Stimulated activated CD8-positive, alpha-beta memory T cell treated with anti-CD3 and anti-CD28 coated beads, Interleukin-7, amount 100 ng/mL, for 24 hours (primary cell): ENCODE data around the gene VWA8.
"Not testable (repeated sequence)": the region's sequence is repeated elsewhere in the genome, so short reads cannot be mapped to it uniquely, and the experiment has no call there.

ENCODE experiments used
- DNase-seq: peaks from one replicate; pipeline ENCODE4 v3.0.0-alpha.2; 2020; ENCODE audit warnings: low read depth

VWA8 gene

GRCh38 chr13:41966671-41967070 is 5.8 kb upstream of the VWA8 start:
- no peak for DNase-seq

GRCh38 chr13:41962994-41963393 is 2.1 kb upstream of the VWA8 start:
- no peak for DNase-seq

DNA sequence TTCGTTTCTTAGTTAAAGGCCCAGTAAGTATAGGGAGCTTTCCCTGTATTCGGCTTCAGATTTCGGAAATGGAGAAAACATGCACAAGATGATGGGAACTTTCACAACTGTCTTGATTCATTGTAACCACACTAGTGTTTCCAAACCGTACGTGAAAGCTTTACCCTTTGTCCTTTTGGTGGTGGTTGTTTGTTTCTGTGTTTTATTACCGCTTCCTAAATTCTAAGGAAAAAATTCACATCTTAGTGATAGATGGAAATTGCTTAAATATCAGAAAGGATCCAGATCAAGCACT is 504 bp upstream of the VWA8 start:
- DNase-seq = no peak

DNA sequence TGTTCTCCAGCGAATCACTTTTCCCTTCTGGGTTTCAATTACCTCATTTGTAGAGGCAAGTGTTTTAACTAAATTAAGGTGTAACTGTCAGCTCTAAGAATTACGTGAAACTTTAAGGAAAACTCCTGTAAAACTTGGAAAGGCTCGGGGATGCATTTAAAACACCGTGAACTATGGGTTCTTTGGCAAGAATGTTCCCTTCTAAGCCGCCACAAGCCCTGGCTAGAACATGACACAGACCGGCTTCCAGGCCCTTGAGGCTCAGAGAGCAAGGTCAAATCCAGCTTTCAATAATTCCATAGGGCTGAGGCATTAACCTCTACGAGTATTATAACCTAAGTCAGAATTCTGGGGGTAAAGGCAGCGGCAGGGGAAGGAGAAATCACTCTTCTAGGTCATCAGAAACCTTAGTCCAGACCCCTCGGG is 685 bp downstream of the VWA8 start:
- DNase-seq = no peak

- DNase-seq = no peak
Measured at GRCh38 chr13:41956272-41956671, 4.6 kb downstream of the VWA8 start.

- DNase-seq = no peak
Measured at GRCh38 chr13:41955605-41956004, 5.3 kb downstream of the VWA8 start.

DNA sequence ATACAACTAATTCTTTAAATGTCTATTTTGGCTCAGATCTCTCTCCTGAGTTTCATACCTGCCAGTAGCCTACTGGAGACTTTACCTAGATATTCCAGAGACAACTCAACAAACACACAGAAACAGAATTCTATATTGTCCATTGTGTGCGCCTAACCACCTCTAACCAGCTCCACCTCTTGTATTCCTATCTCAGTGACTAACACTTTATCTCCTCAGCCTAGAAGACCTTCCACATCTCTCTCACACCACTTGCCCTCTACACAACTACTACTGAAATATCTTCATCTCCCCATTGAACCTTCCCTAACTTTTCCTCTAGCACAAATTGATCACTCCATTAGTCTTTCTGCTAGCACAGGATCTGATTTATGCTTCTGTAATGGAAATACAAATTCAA is 6.7 kb downstream of the VWA8 start:
- DNase-seq = no peak

GRCh38 chr13:41952749-41953148 is 8.2 kb downstream of the VWA8 start:
- no peak for DNase-seq

GRCh38 chr13:41949104-41949503 is 11.8 kb downstream of the VWA8 start:
- DNase-seq = not testable (repeated sequence)

- DNase-seq = no peak
Measured at GRCh38 chr13:41945926-41946325, 15.0 kb downstream of the VWA8 start.

- DNase-seq = no peak
Measured at GRCh38 chr13:41944635-41945397, 16.1 kb downstream of the VWA8 start.

- no peak for DNase-seq
Measured at GRCh38 chr13:41944229-41944628, 16.7 kb downstream of the VWA8 start.

DNA sequence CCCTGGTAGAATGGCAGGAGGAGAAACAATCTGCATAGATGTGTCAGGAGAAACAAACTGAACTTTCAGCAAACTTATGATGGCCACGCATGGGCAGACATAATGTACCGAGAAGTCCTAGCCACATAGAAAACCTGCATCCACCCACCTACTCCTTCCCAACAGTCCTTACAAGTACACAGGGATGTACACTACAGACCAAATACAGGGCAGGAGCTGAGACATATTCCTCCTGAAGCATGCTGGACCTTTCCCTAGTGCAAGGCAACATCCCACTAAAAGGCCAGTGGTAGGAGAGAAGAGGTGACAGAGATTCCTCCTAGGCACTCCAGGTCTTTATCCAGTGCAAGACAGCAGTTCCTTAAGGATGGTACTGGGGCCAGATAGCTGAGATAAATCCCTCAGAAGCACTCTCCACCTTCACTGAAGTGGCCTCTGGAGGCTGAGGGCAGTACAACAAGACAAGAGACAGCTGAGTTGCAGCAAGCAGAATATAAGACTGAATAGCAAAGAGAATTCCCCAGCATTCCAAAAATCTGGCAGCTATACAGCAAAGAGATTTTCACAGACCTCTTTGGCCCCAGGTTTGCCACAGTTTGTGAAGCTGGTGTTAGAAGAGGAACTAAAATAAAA is 18.3 kb downstream of the VWA8 start:
- no peak for DNase-seq

GRCh38 chr13:41941174-41941573 is 19.7 kb downstream of the VWA8 start:
- DNase-seq = no peak

GRCh38 chr13:41939398-41939797 is 21.5 kb downstream of the VWA8 start:
- no peak for DNase-seq

DNA sequence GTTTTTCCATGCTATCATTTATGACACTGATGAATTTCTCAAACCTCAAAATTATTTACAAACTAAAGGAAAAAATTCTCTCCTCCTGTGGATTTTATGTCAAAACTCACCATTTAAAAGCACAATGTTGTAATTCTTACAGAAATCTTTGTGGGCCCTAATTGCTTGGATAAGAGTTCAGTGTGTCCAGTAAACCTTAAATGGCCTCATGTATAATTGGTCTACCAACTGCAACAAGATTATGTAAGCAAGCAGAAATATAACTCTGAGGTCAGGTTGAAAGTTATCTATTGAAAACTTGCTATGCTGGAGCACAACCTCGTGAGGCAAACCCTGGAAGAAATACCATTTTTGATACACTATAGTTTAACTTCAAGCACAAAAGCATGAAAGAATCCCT is 22.0 kb downstream of the VWA8 start:
- DNase-seq = no peak

GRCh38 chr13:41937388-41937787 is 23.5 kb downstream of the VWA8 start:
- no peak for DNase-seq

DNA sequence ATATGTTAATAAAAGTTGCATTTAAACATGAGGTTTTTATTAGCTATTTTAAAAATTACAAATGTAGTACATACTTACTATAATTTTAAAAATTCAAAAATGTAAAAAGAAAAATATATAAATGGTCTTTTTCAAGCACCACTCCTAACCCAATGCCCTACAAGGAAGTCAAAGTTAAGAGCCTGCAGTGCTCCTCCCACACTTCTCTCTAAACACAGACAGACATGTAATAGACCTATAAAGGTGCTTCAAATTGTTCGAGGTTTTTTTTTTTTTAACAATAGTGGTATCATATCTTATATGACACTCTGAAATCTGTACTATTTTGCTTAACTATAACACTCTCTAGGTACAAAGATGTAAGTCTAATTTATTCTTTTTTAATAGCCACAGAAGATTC is 25.4 kb downstream of the VWA8 start:
- no peak for DNase-seq

- no peak for DNase-seq
Measured at GRCh38 chr13:41934994-41935393, 25.9 kb downstream of the VWA8 start.

GRCh38 chr13:41934120-41934519 is 26.8 kb downstream of the VWA8 start:
- DNase-seq = no peak

GRCh38 chr13:41931337-41931736 is 29.6 kb downstream of the VWA8 start:
- DNase-seq = no peak

DNA sequence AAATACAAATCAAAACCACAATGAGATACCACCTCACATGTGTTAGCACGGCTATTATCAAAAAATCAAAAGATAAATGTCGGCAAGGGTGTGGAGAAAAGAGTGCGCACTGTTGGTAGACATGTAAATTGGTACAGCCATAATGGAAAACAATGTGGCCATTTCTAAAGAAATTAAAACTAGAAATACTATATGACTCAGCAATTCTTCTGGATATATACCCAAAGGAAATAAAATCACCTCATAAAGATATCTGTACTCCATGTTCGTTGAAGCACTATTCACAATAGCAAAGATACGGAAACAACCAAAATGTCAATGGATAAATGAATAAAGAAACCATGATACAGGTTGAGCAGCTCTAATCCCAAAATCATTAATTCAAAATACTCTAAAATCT is 30.8 kb downstream of the VWA8 start:
- DNase-seq = no peak

DNA sequence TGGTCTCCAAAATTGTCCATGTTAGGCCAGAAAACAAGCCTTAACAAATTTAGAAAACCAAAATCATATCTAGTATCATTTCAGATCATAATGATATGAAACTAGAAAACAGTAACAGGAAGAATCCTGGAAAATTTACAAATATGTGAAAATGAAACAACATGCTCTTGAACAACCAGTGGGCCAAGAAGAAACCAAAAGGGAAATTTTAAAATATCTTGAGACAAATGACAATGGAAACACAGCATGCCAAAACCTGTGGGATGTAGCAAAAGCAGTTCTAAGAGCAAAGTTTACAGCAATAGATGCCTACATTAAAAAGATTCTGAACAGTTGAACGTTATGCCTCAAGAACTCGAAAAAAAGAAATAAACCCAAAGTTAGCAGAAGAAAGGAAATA is 32.6 kb downstream of the VWA8 start:
- DNase-seq = no peak

- no peak for DNase-seq
Measured at GRCh38 chr13:41925014-41925413, 35.9 kb downstream of the VWA8 start.
